Embryonic facial prominence (tissue), 1 donor: ENCODE measurements around the gene DKKL1.
A peak's percentile ranks its signal among the peaks of the same experiment; 100 is the strongest.
"Not testable (repeated sequence)": the region's sequence is repeated elsewhere in the genome, so short reads cannot be mapped to it uniquely, and the experiment has no call there.

Experiments used
- DNase-seq: peaks from one replicate; pipeline ENCODE4 v3.0.0-alpha.2; 2016; ENCODE audit errors: extremely low spot score

The DKKL1 gene

GRCh38 chr19:49363268-49364082, at the start of gene DKKL1:
Gene DKKL1 (plus strand): TSS chr19:49363877. CDS start chr19:49363999, 122 bp downstream.
- DNase-seq: peak; percentile 85

- DNase-seq: no peak
These were observed 48.6 kb upstream of the DKKL1 start for GRCh38 chr19:49315111-49315510.

GRCh38 chr19:49316284-49316683, 47.4 kb upstream of the DKKL1 start:
- DNase-seq: no peak

GRCh38 chr19:49318296-49318695, 45.4 kb upstream of the DKKL1 start:
- no peak for DNase-seq

GRCh38 chr19:49324801-49325576, 38.7 kb upstream of the DKKL1 start, which contains the start of gene SLC6A16:
Gene SLC6A16 (minus strand): TSS chr19:49325191. CDS start chr19:49311347, 13,844 bp downstream.
- DNase-seq: no peak

- DNase-seq: not testable (repeated sequence)
These were observed 37.9 kb upstream of the DKKL1 start for GRCh38 chr19:49325756-49326155.

- no peak for DNase-seq
These were observed 37.4 kb upstream of the DKKL1 start for GRCh38 chr19:49326165-49326704.

GRCh38 chr19:49327878-49328544, 35.7 kb upstream of the DKKL1 start:
- no peak for DNase-seq

- DNase-seq: no peak
These were observed 34.9 kb upstream of the DKKL1 start for GRCh38 chr19:49328741-49329140.

- DNase-seq: not testable (repeated sequence)
These were observed 32.5 kb upstream of the DKKL1 start for GRCh38 chr19:49331187-49331586.

GRCh38 chr19:49331616-49332055, 32.0 kb upstream of the DKKL1 start:
- DNase-seq: no peak

GRCh38 chr19:49332691-49333417, 30.8 kb upstream of the DKKL1 start:
- not testable (repeated sequence) for DNase-seq

- DNase-seq: no peak
These were observed 30.3 kb upstream of the DKKL1 start for GRCh38 chr19:49333418-49333805.

- no peak for DNase-seq
These were observed 29.8 kb upstream of the DKKL1 start for GRCh38 chr19:49333811-49334288.

GRCh38 chr19:49335071-49335783, 28.4 kb upstream of the DKKL1 start, which contains the start of gene CD37:
Gene CD37 (plus strand): TSS chr19:49335406. CDS start chr19:49335541, 135 bp downstream.
- DNase-seq: no peak

GRCh38 chr19:49335784-49336481, 27.7 kb upstream of the DKKL1 start:
- DNase-seq: no peak

- DNase-seq: no peak
These were observed 27.0 kb upstream of the DKKL1 start for GRCh38 chr19:49336482-49337266.

GRCh38 chr19:49337267-49338022, 26.2 kb upstream of the DKKL1 start:
- DNase-seq: no peak
